GM18502 (cell line): ENCODE measurements around the gene RPP25L.
"Not testable (repeated sequence)": the region's sequence is repeated elsewhere in the genome, so short reads cannot be mapped to it uniquely, and the experiment has no call there.

ENCODE experiments used
- ATAC-seq: cut with Tn5 transposase; IDR thresholded peaks from one replicate; pipeline ENCODE4 v1.9.1; 2021; ENCODE audit warnings: mild to moderate bottlenecking; ENCODE audit not compliant: unreplicated experiment, poor library complexity

The RPP25L gene

GRCh38 chr9:34639322-34639721 lies 27.4 kb upstream of the RPP25L start:
- not testable (repeated sequence) for ATAC-seq

- ATAC-seq = no peak
Observed at GRCh38 chr9:34638138-34638445, 26.2 kb upstream of the RPP25L start.

GRCh38 chr9:34637356-34638137 lies 25.6 kb upstream of the RPP25L start, which contains the start of gene SIGMAR1:
Gene SIGMAR1, minus strand, starts transcription at chr9:34637787. Its CDS starts 90 bp downstream, at chr9:34637697.
- peak; percentile 93 for ATAC-seq

- no peak for ATAC-seq
Observed at GRCh38 chr9:34636791-34637355, 25.0 kb upstream of the RPP25L start.

GRCh38 chr9:34635556-34635955 lies 23.7 kb upstream of the RPP25L start:
- ATAC-seq = no peak

GRCh38 chr9:34634551-34635248 lies 22.8 kb upstream of the RPP25L start:
- ATAC-seq = no peak

- no peak for ATAC-seq
Observed at GRCh38 chr9:34633851-34634550, 22.1 kb upstream of the RPP25L start.

- ATAC-seq = no peak
Observed at GRCh38 chr9:34633166-34633565, 21.3 kb upstream of the RPP25L start.

- no peak for ATAC-seq
Observed at GRCh38 chr9:34630402-34631154, 18.7 kb upstream of the RPP25L start.

- no peak for ATAC-seq
Observed at GRCh38 chr9:34629491-34629808, 17.6 kb upstream of the RPP25L start.

GRCh38 chr9:34628656-34629490 lies 17.0 kb upstream of the RPP25L start, which contains the start of gene ARID3C:
Gene ARID3C, minus strand, starts transcription at chr9:34629066. Its CDS starts 1,052 bp downstream, at chr9:34628014.
- no peak for ATAC-seq

GRCh38 chr9:34627716-34628655 lies 16.1 kb upstream of the RPP25L start:
- no peak for ATAC-seq

- ATAC-seq = no peak
Observed at GRCh38 chr9:34625186-34625486, 13.2 kb upstream of the RPP25L start.

- ATAC-seq = no peak
Observed at GRCh38 chr9:34624475-34625185, 12.7 kb upstream of the RPP25L start.

GRCh38 chr9:34623374-34624235 lies 11.7 kb upstream of the RPP25L start:
- ATAC-seq = no peak

- peak; percentile 99 for ATAC-seq
Observed at GRCh38 chr9:34620061-34620994, 8.4 kb upstream of the RPP25L start, which contains the start of gene DCTN3. Gene DCTN3, minus strand, starts transcription at chr9:34620495. Its CDS starts 31 bp downstream, at chr9:34620464.
